Activated CD4-positive, alpha-beta T cell treated with anti-CD3 and anti-CD28 coated beads, Interleukin-2, Interleukin-4, amounts not matched to agents 100 ng/mL and 50 ng/mL, durations not matched to agents 16 hours and 8 hours (primary cell): ENCODE results near the gene BCL11B.

Experiments
- DNase-seq: peaks from one replicate; pipeline ENCODE4 v3.0.0-alpha.2; 2020; ENCODE audit warnings: low spot score

Gene BCL11B

DNA sequence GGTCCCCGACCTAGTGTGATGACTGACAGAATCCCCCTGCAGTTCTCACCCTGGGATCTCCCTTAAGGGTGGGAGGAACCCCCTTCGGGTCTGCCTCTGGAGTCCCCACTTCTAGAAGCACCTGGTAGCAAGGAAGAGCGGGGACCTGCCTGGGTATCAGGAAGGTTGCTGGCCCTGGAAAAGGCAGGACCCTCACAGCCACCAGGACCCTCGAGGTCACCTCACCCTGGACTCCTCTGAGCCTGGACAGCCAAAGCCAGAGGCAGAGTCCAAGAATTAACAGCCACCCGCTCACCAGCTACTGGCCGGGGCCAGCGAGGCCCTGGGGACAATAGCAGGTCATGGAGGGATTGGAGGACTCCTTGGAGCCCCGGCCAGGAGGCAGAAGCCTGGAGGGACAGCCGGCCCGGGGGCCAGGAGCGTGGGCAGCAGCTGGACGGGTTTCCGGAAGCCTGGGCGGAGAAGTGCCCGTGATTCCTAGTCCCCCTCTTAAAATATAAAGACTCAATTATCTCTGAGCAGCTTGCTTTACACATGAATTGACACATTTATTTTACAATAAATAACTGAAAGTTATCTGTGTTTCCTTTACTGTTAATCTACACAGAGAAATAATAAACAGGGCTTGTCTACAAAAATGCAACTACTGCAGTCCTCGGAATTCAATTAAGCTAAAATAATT is 17.5 kb downstream of the BCL11B start:
- DNase-seq: no peak

- DNase-seq: no peak
These were observed 18.1 kb downstream of the BCL11B start for GRCh38 chr14:99253890-99254289.

- DNase-seq: no peak
These were observed 18.8 kb downstream of the BCL11B start for GRCh38 chr14:99252940-99253868.

GRCh38 chr14:99252443-99252939 is 19.5 kb downstream of the BCL11B start:
- DNase-seq: no peak

DNA sequence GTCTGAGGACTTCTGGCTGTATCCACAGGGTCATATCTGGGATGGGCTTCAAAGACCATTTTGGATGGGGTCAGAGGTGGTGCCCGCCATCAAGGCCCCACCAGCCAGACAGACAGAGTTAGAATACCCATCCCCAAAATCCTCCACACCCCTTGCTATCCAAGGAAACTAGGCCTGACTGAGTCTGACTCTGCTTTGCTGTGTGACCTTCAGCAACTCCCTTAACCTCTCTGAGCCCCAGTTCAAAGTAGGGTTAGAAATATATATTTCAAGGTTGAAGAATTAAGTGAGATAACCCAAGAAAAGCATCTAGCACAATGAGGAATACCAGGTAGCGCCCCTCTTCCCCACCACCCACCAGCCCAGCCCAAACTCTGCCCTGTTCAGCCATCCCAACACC is 20.3 kb downstream of the BCL11B start:
- DNase-seq: no peak

DNA sequence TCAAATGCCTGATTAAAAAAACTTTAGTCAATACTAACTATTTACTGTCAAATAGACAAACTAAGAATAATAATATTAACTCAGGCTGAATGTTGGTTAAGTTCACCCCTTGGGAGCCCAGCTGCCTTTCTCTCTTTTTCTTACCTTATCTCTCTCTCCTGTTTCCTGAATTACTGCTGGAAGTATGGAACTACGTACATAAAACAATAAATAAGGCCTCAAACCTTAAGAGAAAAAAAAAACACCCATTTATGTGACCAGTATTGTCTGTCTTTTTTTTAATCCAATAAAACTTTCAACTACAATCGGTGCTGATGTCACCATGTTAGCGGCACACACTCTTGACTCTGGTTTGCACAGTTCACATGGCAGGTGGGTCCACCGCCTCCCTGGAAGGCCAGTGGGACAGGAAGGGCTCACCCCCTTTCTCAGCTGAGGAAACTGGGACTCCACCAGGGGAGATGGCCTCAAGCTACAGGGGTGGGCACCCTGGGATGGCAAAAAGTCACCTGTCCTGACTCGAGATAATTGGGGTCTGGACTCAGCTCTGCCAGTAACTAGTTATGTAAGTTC is 21.3 kb downstream of the BCL11B start:
- DNase-seq: no peak

GRCh38 chr14:99249389-99249788 is 22.6 kb downstream of the BCL11B start:
- DNase-seq: no peak

- no peak for DNase-seq
These were observed 23.2 kb downstream of the BCL11B start for GRCh38 chr14:99248761-99249171.

DNA sequence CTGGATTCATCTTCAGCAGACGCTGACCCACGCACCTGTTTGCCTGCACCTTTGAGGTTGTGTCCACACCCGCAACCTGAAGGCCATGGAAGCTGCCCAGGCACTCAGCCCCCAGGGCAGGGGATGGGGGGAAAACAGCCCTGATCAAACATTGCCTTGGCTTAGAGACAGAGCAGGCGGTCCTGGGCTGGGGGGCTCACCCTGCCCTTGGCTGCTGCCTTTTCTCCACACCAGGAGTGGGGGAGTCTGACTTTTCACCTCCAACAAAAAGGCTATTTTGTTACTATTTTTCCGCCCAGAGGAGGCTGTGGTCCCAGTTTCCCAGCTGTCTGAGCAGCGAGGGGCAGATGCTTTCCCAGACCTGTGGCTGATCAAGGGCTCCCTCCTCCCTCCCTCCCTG is 24.2 kb downstream of the BCL11B start:
- DNase-seq: no peak

DNA sequence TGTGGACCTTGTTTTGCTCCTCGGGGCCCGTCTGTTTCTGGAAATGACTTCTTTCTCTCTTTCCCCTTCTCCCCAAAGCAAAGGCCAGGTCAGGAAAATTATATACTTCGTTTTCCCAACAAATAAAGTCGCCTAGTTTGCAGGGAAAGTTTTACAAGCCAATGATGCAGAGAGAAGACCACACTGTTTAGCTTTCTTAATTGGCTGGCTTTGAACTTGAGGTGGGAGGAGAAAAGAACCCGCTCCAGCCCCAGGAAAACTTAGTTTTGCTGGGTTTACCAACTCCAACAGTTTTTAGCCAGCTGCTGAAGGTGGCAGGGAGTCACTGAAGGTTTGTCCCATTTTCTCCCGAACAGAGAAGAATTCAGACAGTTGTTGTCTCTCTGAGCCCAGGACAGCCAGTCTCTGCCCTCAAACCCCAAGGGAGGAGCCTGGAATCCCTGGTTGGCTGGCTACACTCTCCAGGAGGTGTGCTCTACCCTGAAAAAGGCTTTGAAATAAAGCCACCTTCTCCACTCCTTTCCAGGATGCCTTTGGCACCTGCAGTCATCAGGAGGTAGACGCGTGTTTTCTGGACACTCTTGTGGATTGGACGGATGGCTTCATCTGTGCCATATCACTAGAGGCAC is 24.8 kb downstream of the BCL11B start:
- DNase-seq: no peak

- peak; percentile 66 for DNase-seq
These were observed 25.4 kb downstream of the BCL11B start for GRCh38 chr14:99246536-99247097.

- DNase-seq: no peak
These were observed 26.2 kb downstream of the BCL11B start for GRCh38 chr14:99245564-99246511.

- no peak for DNase-seq
These were observed 26.9 kb downstream of the BCL11B start for GRCh38 chr14:99244941-99245563.

- no peak for DNase-seq
These were observed 27.6 kb downstream of the BCL11B start for GRCh38 chr14:99244367-99244901.

DNA sequence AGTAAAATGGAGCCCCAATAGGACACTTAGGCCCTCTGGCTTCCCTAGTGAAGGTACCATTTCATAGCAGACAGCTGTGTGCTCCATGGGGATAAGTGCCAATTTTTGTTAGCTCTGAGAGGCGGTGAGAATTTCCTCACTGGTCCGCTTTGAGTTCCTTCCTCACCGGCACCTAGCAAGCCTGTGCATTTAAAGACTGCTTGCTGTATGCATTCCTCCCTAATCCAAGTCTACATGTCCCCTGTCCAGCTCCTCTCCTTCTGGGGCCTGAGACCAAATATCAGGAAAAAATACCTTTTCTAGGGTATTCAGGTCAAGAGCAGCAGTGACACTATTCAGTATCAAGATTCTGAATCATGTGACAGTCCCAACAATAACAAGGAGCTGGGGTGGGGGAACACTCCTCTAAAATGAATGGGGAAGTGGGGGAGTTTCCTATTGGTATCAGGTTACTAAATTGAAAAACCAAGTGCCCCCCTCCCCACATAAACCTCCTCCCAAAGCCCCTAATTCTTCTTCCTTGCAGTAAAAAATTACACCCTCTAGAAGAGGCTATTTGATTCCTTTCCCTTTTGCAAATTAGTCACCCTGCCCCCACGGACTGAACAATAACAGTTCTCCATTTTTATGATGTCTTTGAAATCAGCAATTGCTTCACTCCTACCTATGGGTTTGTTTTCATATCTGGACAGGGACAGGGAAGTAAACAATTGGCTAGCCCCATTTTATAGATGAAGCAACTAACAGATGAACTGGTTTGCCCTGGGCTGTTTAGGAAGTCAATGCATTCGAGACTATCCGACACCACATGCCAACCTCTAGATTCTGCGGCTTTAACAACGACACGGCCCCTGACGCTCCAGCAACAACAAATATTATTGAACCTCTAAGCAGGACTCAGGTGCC is 28.9 kb downstream of the BCL11B start:
- no peak for DNase-seq

DNA sequence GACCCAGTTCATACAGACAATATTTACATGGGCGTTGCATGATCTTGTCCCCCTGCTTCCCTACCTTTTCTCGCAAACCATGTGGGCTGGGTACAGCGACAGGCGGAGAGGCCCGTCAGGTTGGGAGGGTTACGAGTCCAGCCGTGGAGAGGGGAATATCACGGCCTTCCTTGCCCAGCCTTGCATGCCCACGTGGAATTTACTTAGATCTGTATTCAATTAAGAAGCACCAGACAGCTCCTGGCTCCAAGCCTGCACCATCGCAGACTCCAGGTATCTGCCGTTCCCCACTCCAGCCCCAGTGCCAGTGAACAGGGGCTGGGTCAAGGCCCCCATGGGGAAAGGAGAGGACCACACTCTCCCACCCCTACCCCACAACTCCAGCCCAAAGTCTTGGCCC is 29.8 kb downstream of the BCL11B start:
- DNase-seq: no peak

GRCh38 chr14:99241325-99242010 is 30.5 kb downstream of the BCL11B start:
- no peak for DNase-seq

- DNase-seq: no peak
These were observed 31.2 kb downstream of the BCL11B start for GRCh38 chr14:99240627-99241324.
